HEK293T (cell line): ENCODE data around the gene PHOSPHO1.

Experiments used
- CTCF ChIA-PET: fragments of 350-600 bp; formaldehyde crosslinking; extraction: SDS; loops from one replicate; lab custom pipeline; 2021; ENCODE audit warnings: antibody characterized with exemption, inconsistent platforms; lab: Yijun Ruan, JAX
- POLR2A ChIA-PET: fragments of 350-600 bp; formaldehyde crosslinking; extraction: SDS; loops from one replicate; lab custom pipeline; 2020; ENCODE audit warnings: antibody characterized with exemption, inconsistent platforms; lab: Yijun Ruan, JAX
- DNase-seq: peaks from one replicate; pipeline ENCODE4 v3.0.0; 2012; ENCODE audit warnings: mixed read lengths; ENCODE audit errors: extremely low spot score
- ARNT ChIP-seq: fragments of 450-650 bp; IDR thresholded peaks from 2 replicates; pipeline ENCODE4 v1.6.1; 2017; ENCODE audit warnings: mild to moderate bottlenecking
- BHLHE40 ChIP-seq: fragments of 450-650 bp; IDR thresholded peaks from 2 replicates; pipeline ENCODE4 v1.6.1; 2016; ENCODE audit warnings: mild to moderate bottlenecking, moderate library complexity, borderline replicate concordance
- CTBP1 ChIP-seq: fragments of 450-650 bp; IDR thresholded peaks from 2 replicates; pipeline ENCODE4 v1.6.1; 2016; ENCODE audit warnings: borderline replicate concordance
- ELF4 ChIP-seq: fragments of 450-650 bp; IDR thresholded peaks from 2 replicates; pipeline ENCODE4 v1.6.1; 2017; ENCODE audit warnings: antibody characterized with exemption
- FOXA1 ChIP-seq: fragments of 450-650 bp; IDR thresholded peaks from 2 replicates; pipeline ENCODE4 v1.6.1; 2016; ENCODE audit warnings: mild to moderate bottlenecking
- FOXK2 ChIP-seq: fragments of 450-650 bp; IDR thresholded peaks from 2 replicates; pipeline ENCODE4 v1.6.1; 2016; ENCODE audit warnings: mild to moderate bottlenecking
- FOXM1 ChIP-seq: fragments of 450-650 bp; IDR thresholded peaks from 2 replicates; pipeline ENCODE4 v1.6.1; 2017; ENCODE audit warnings: mild to moderate bottlenecking, borderline replicate concordance
- HDGF ChIP-seq: fragments of 450-650 bp; IDR thresholded peaks from 2 replicates; pipeline ENCODE4 v1.6.1; 2017; ENCODE audit warnings: antibody characterized with exemption, borderline replicate concordance
- L3MBTL2 ChIP-seq: fragments of 450-650 bp; conservative IDR thresholded peaks from 2 replicates; pipeline ENCODE4 v1.6.1; 2016; ENCODE audit warnings: mild to moderate bottlenecking
- LEF1 ChIP-seq: fragments of 450-650 bp; IDR thresholded peaks from 2 replicates; pipeline ENCODE4 v1.6.1; 2017; ENCODE audit warnings: mild to moderate bottlenecking, borderline replicate concordance
- NFRKB ChIP-seq: fragments of 450-650 bp; IDR thresholded peaks from 2 replicates; pipeline ENCODE4 v1.6.1; 2016; ENCODE audit warnings: mild to moderate bottlenecking, moderate library complexity
- PKNOX1 ChIP-seq: fragments of 450-650 bp; IDR thresholded peaks from 2 replicates; pipeline ENCODE4 v1.6.1; 2016
- SP1 ChIP-seq: fragments of 450-650 bp; IDR thresholded peaks from 2 replicates; pipeline ENCODE4 v1.6.1; 2017
- SUZ12 ChIP-seq: fragments of 450-650 bp; IDR thresholded peaks from 2 replicates; pipeline ENCODE4 v1.6.1; 2016; ENCODE audit warnings: mild to moderate bottlenecking
- TARDBP ChIP-seq: fragments of 450-650 bp; IDR thresholded peaks from 2 replicates; pipeline ENCODE4 v1.6.1; 2016
- ZNF384 ChIP-seq: fragments of 450-650 bp; IDR thresholded peaks from 2 replicates; pipeline ENCODE4 v1.6.1; 2016

Gene PHOSPHO1

GRCh38 chr17:49198211-49198610 lies 32.4 kb downstream of the PHOSPHO1 start:
- POLR2A ChIA-PET: interaction anchor here (0.8 kb wide), 1 partner anchor 358 kb away, joined by 3 read pairs; no protein-coding TSS in a partner anchor
- DNase-seq: no peak
- CTCF ChIA-PET: no interaction called here
- TF ChIP-seq ELF4 (no peak), SUZ12 (no peak), NFRKB (no peak), SP1 (no peak), CTBP1 (no peak), TARDBP (no peak), BHLHE40 (no peak), LEF1 (no peak), PKNOX1 (no peak), L3MBTL2 (no peak), ARNT (no peak), FOXA1 (no peak), ZNF384 (no peak), HDGF (no peak), FOXK2 (no peak), FOXM1 (no peak)

- POLR2A ChIA-PET: interaction anchor here (0.8 kb wide), 1 partner anchor 358 kb away, joined by 3 read pairs; no protein-coding TSS in a partner anchor
- CTCF ChIA-PET: no interaction called here
- DNase-seq: no peak
Observed at GRCh38 chr17:49197346-49197998, 33.1 kb downstream of the PHOSPHO1 start.

GRCh38 chr17:49196520-49196919 lies 34.1 kb downstream of the PHOSPHO1 start:
- POLR2A ChIA-PET: no interaction called here
- CTCF ChIA-PET: no interaction called here
- TF ChIP-seq NFRKB (no peak), ELF4 (no peak), FOXK2 (no peak), L3MBTL2 (no peak), TARDBP (no peak), LEF1 (no peak)
- no peak for DNase-seq

More at GRCh38 chr17:49197346-49197998, 33.1 kb downstream of the PHOSPHO1 start:
- TF ChIP-seq LEF1 (no peak), ARNT (no peak), SUZ12 (no peak), ELF4 (no peak), TARDBP (no peak), L3MBTL2 (no peak), FOXA1 (no peak), NFRKB (no peak), HDGF (no peak), BHLHE40 (no peak), SP1 (no peak)

GRCh38 chr17:49195751-49196150 lies 34.8 kb downstream of the PHOSPHO1 start:
- CTCF ChIA-PET: no interaction called here
- TF ChIP-seq FOXA1: no peak
- TF ChIP-seq ARNT: no peak
- no peak for TF ChIP-seq NFRKB
- TF ChIP-seq L3MBTL2: no peak
- TF ChIP-seq CTBP1: no peak
- no peak for TF ChIP-seq ZNF384
- no peak for TF ChIP-seq TARDBP
- no peak for TF ChIP-seq PKNOX1
- TF ChIP-seq SUZ12: no peak
- no peak for TF ChIP-seq LEF1
- TF ChIP-seq FOXM1: no peak
- no peak for TF ChIP-seq FOXK2
- no peak for TF ChIP-seq HDGF
- no peak for TF ChIP-seq ELF4
- TF ChIP-seq BHLHE40: no peak
- no peak for TF ChIP-seq SP1
- DNase-seq: no peak
- POLR2A ChIA-PET: no interaction called here

GRCh38 chr17:49194297-49194607 lies 36.3 kb downstream of the PHOSPHO1 start:
- TF ChIP-seq LEF1: no peak
- TF ChIP-seq ZNF384: no peak
- TF ChIP-seq NFRKB: no peak
- TF ChIP-seq FOXM1: no peak
- no peak for TF ChIP-seq SP1
- TF ChIP-seq L3MBTL2: no peak
- no peak for TF ChIP-seq PKNOX1
- no peak for TF ChIP-seq FOXK2
- TF ChIP-seq ELF4: no peak
- TF ChIP-seq TARDBP: no peak
- no peak for TF ChIP-seq HDGF
- TF ChIP-seq SUZ12: no peak
- no peak for TF ChIP-seq BHLHE40
- no peak for DNase-seq
- POLR2A ChIA-PET: interaction anchor here (0.9 to 3.5 kb wide), 4 partner anchors 18 to 232 kb away, joined by 3 to 12 read pairs (median 4); no protein-coding TSS in a partner anchor
- CTCF ChIA-PET: no interaction called here
